Mammary epithelial cell (primary cell): ENCODE data around the gene SELENON.

ENCODE experiments used
- EZH2 ChIP-seq: IDR thresholded peaks from 2 replicates; pipeline ENCODE4 v1.6.1; 2012; ENCODE audit warnings: low read length, inconsistent platforms, borderline replicate concordance
- TF ChIP-seq, protein P1 (sequence below), 2 donors: IDR thresholded peaks in 1 of 2; conservative IDR thresholded peaks in 1 of 2; 2 replicates each; pipeline ENCODE4 v1.5.1; 2011 to 2012; ENCODE audit warnings: inconsistent platforms in 2 of 2, low read length in 2 of 2, mild to moderate bottlenecking in 2 of 2, control low read depth in 1 of 2, low read depth in 1 of 2; ENCODE audit not compliant: insufficient read depth in 1 of 2; ENCODE audit errors: extremely low read depth in 1 of 2

DNA sequence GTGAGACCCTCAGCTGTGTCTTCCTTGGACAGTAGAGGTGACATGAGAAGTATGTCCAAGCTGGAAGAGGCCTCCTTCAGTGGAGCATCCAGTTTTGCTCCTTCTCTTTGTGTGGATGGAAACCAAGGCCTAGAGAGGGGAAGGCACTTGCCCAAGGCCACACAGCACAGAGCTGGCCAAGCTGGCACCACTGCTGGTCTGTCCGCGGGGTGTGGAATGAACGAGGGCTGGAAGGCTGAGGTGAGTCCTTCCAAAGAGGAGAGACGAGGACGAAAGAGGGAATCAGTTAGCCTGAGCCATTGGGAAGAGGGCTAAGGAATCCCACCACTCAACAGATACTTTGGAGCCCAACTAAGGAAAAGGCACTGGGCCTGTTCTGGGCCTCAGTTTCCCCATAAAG lies 27.8 kb upstream of the SELENON start:
- TF ChIP-seq, protein P1, sequence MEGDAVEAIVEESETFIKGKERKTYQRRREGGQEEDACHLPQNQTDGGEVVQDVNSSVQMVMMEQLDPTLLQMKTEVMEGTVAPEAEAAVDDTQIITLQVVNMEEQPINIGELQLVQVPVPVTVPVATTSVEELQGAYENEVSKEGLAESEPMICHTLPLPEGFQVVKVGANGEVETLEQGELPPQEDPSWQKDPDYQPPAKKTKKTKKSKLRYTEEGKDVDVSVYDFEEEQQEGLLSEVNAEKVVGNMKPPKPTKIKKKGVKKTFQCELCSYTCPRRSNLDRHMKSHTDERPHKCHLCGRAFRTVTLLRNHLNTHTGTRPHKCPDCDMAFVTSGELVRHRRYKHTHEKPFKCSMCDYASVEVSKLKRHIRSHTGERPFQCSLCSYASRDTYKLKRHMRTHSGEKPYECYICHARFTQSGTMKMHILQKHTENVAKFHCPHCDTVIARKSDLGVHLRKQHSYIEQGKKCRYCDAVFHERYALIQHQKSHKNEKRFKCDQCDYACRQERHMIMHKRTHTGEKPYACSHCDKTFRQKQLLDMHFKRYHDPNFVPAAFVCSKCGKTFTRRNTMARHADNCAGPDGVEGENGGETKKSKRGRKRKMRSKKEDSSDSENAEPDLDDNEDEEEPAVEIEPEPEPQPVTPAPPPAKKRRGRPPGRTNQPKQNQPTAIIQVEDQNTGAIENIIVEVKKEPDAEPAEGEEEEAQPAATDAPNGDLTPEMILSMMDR (conservative IDR thresholded peaks at IDR 0.05 in 1 of 2, IDR thresholded peaks at IDR 0.05 in 1 of 2; ENCODE audit: extremely low read depth in 1 of 2, insufficient read depth in 1 of 2, low read depth in 1 of 2, low read length in 2 of 2) = no peak
- no peak for TF ChIP-seq EZH2
